ENCODE data around the gene AMT.

DNA sequence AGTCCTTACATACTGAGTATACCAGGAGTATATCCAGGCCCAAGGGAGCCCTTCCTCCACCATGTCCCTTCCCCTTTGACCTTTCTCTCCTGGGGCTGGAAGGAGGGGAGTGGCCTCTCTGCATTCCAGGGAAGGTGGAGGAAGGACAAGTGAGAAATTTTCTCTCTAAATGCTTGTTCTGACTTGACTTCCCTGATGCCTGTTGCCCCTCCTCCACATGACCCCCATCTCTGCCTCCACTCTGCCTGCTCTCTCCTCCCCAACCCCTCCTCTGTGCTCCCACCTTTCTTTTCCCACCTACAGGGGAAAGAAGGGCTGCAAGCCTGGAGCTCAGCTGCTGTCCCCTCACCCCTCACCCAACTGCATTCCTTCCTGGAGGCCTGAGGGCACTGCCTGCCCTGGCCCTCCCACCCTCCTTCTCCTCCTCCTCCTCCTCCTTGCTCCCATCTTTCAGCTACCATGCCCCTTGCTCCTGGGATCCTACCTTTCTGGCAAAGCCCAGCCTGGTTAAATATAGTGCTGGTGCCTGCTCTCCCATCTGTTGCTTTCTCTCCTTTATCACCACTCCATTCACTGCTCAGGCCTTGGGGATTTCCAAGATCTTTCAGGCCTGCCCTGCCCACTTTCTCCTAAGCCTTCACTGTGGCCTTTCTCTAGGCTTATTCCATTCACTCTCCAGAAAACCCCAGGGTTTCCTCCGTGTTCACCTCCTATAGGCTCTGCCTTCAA lies 39.3 kb upstream of the AMT start:
- TF ChIP-seq MAFK (IDR thresholded peaks at IDR 0.05; ENCODE audit: partially characterized antibody) (no peak), RAD21 (conservative IDR thresholded peaks at IDR 0.05 in 1 of 2, IDR thresholded peaks at IDR 0.05 in 1 of 2) (no peak), MYC (IDR thresholded peaks at IDR 0.05; ENCODE audit: borderline replicate concordance, low read length) (no peak), CHD4 (IDR thresholded peaks at IDR 0.05; ENCODE audit: borderline replicate concordance) (no peak), PHF8 (IDR thresholded peaks at IDR 0.05; ENCODE audit: borderline replicate concordance, low read depth) (no peak), SMC3 (IDR thresholded peaks at IDR 0.05) (no peak), RFX5 (IDR thresholded peaks at IDR 0.05) (no peak), EP300 (IDR thresholded peaks at IDR 0.05) (no peak), NR3C1 (IDR thresholded peaks at IDR 0.05) (no peak), POLR2A (IDR thresholded peaks at IDR 0.05; ENCODE audit: low read length) (no peak)
- TF ChIP-seq, protein P1, sequence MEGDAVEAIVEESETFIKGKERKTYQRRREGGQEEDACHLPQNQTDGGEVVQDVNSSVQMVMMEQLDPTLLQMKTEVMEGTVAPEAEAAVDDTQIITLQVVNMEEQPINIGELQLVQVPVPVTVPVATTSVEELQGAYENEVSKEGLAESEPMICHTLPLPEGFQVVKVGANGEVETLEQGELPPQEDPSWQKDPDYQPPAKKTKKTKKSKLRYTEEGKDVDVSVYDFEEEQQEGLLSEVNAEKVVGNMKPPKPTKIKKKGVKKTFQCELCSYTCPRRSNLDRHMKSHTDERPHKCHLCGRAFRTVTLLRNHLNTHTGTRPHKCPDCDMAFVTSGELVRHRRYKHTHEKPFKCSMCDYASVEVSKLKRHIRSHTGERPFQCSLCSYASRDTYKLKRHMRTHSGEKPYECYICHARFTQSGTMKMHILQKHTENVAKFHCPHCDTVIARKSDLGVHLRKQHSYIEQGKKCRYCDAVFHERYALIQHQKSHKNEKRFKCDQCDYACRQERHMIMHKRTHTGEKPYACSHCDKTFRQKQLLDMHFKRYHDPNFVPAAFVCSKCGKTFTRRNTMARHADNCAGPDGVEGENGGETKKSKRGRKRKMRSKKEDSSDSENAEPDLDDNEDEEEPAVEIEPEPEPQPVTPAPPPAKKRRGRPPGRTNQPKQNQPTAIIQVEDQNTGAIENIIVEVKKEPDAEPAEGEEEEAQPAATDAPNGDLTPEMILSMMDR (IDR thresholded peaks at IDR 0.05): no peak
- TF ChIP-seq, protein P2, sequence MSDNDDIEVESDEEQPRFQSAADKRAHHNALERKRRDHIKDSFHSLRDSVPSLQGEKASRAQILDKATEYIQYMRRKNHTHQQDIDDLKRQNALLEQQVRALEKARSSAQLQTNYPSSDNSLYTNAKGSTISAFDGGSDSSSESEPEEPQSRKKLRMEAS (IDR thresholded peaks at IDR 0.05): no peak
- TF ChIP-seq, protein P3, sequence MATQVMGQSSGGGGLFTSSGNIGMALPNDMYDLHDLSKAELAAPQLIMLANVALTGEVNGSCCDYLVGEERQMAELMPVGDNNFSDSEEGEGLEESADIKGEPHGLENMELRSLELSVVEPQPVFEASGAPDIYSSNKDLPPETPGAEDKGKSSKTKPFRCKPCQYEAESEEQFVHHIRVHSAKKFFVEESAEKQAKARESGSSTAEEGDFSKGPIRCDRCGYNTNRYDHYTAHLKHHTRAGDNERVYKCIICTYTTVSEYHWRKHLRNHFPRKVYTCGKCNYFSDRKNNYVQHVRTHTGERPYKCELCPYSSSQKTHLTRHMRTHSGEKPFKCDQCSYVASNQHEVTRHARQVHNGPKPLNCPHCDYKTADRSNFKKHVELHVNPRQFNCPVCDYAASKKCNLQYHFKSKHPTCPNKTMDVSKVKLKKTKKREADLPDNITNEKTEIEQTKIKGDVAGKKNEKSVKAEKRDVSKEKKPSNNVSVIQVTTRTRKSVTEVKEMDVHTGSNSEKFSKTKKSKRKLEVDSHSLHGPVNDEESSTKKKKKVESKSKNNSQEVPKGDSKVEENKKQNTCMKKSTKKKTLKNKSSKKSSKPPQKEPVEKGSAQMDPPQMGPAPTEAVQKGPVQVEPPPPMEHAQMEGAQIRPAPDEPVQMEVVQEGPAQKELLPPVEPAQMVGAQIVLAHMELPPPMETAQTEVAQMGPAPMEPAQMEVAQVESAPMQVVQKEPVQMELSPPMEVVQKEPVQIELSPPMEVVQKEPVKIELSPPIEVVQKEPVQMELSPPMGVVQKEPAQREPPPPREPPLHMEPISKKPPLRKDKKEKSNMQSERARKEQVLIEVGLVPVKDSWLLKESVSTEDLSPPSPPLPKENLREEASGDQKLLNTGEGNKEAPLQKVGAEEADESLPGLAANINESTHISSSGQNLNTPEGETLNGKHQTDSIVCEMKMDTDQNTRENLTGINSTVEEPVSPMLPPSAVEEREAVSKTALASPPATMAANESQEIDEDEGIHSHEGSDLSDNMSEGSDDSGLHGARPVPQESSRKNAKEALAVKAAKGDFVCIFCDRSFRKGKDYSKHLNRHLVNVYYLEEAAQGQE (IDR thresholded peaks at IDR 0.05): no peak
- TF ChIP-seq, protein P4, sequence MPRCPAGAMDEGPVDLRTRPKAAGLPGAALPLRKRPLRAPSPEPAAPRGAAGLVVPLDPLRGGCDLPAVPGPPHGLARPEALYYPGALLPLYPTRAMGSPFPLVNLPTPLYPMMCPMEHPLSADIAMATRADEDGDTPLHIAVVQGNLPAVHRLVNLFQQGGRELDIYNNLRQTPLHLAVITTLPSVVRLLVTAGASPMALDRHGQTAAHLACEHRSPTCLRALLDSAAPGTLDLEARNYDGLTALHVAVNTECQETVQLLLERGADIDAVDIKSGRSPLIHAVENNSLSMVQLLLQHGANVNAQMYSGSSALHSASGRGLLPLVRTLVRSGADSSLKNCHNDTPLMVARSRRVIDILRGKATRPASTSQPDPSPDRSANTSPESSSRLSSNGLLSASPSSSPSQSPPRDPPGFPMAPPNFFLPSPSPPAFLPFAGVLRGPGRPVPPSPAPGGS (IDR thresholded peaks at IDR 0.05): no peak

All from A549 (cell line).